AG04449 (cell line): ENCODE measurements around the gene UBASH3B.
A peak's percentile ranks its signal among the peaks of the same experiment; 100 is the strongest.

Experiments used
- CTCF ChIA-PET: fragments of 350-600 bp; formaldehyde crosslinking; extraction: SDS; loops from one replicate; lab custom pipeline; 2021; ENCODE audit warnings: antibody characterized with exemption; lab: Yijun Ruan, JAX
- POLR2A ChIA-PET: fragments of 400-600, 350-600 bp; formaldehyde crosslinking; extraction: SDS; loops from one replicate; lab custom pipeline; 2020; ENCODE audit warnings: antibody characterized with exemption, inconsistent platforms; lab: Yijun Ruan, JAX
- DNase-seq: peaks from one replicate; pipeline ENCODE4 v3.0.0-alpha.2; 2010; ENCODE audit warnings: low read depth, low spot score
- H3K4me3 ChIP-seq: 2 replicates; pipeline ENCODE4 v1.5.1; 2011; ENCODE audit warnings: low read depth, mild to moderate bottlenecking, control low read depth, low read length
- CTCF ChIP-seq: IDR thresholded peaks from one replicate; pipeline ENCODE4 v1.5.1; 2011; ENCODE audit warnings: mild to moderate bottlenecking, moderate library complexity, low read length, control low read depth, inconsistent platforms; ENCODE audit not compliant: insufficient read depth; ENCODE audit errors: missing control alignments

UBASH3B gene

GRCh38 chr11:122781378-122782195 lies 126.1 kb downstream of the UBASH3B start:
- peak; percentile 92 for TF ChIP-seq CTCF
- peak; percentile 71 for DNase-seq
- ChIA-PET POLR2A (interaction anchor here (0.5 to 1.7 kb wide), 5 partner anchors 23 to 152 kb away, joined by 3 to 8 read pairs (median 3); partner anchors contain the start of gene UBASH3B), CTCF (interaction anchor here (0.7 to 19.8 kb wide), 42 partner anchors 11 to 240 kb away, joined by 3 to 645 read pairs (median 6); partner anchors contain the start of gene UBASH3B)
- no peak overlapping the region for H3K4me3 ChIP-seq

GRCh38 chr11:122782222-122782621 lies 126.7 kb downstream of the UBASH3B start:
- POLR2A ChIA-PET, result interaction anchor here (0.6 to 1.7 kb wide), 2 partner anchors 126 to 153 kb away, joined by 3 to 8 read pairs; partner anchors contain the start of gene UBASH3B
- no peak overlapping the region for H3K4me3 ChIP-seq
- no peak for DNase-seq
- TF ChIP-seq CTCF, result no peak
- CTCF ChIA-PET, result interaction anchor here (0.7 to 19.8 kb wide), 19 partner anchors 12 to 240 kb away, joined by 3 to 645 read pairs (median 10); partner anchors contain the start of gene UBASH3B

- CTCF ChIA-PET, result interaction anchor here (0.7 to 19.8 kb wide), 14 partner anchors 9 to 279 kb away, joined by 3 to 645 read pairs (median 4); no protein-coding TSS in a partner anchor
- no peak overlapping the region for H3K4me3 ChIP-seq
- DNase-seq, result peak; percentile 72
- TF ChIP-seq CTCF, result no peak
- POLR2A ChIA-PET, result interaction anchor here (0.6 kb wide), 1 partner anchor 36 kb away, joined by 3 read pairs; no protein-coding TSS in a partner anchor
Measured at GRCh38 chr11:122784325-122784955, 128.9 kb downstream of the UBASH3B start.

- ChIA-PET POLR2A (no interaction called here), CTCF (interaction anchor here (0.8 to 19.8 kb wide), 12 partner anchors 9 to 150 kb away, joined by 3 to 645 read pairs (median 4); no protein-coding TSS in a partner anchor)
- no peak overlapping the region for H3K4me3 ChIP-seq
- no peak for TF ChIP-seq CTCF
- DNase-seq, result no peak
Measured at GRCh38 chr11:122785031-122785541, 129.6 kb downstream of the UBASH3B start.

- no peak overlapping the region for H3K4me3 ChIP-seq
- POLR2A ChIA-PET, result no interaction called here
- no peak for TF ChIP-seq CTCF
- no peak for DNase-seq
- CTCF ChIA-PET, result interaction anchor here (1.0 to 19.8 kb wide), 4 partner anchors 8 to 152 kb away, joined by 3 to 645 read pairs (median 92); no protein-coding TSS in a partner anchor
Measured at GRCh38 chr11:122786896-122787295, 131.4 kb downstream of the UBASH3B start.
